Smooth muscle cell (in vitro differentiated cells): ENCODE measurements around the gene RUNDC3A. TPM values are rescaled to one million over a fixed set of nuclear protein-coding genes. Genes with fewer than 3 reads are reported as not detected.

Experiments
- DNase-seq: peaks from one replicate; lab custom pipeline; 2025; ENCODE audit not compliant: unreplicated experiment; lab: John Stamatoyannopoulos, UW
- H2AFZ ChIP-seq: fragments of 200-600 bp; sonication (generic); 2 replicates; pipeline ENCODE4 v1.6.0; 2016; ENCODE audit warnings: antibody characterized with exemption, low read depth, mild to moderate bottlenecking
- H3F3A ChIP-seq: fragments of 200-600 bp; sonication (generic); 2 replicates; pipeline ENCODE4 v1.6.0; 2017; ENCODE audit warnings: antibody characterized with exemption, low read depth
- H3K27ac ChIP-seq: fragments of 200-600 bp; sonication (generic); 2 replicates; pipeline ENCODE4 v1.5.1; 2016; ENCODE audit warnings: low read depth, mild to moderate bottlenecking
- H3K27me3 ChIP-seq: fragments of 200-600 bp; sonication (generic); 2 replicates; pipeline ENCODE4 v1.6.1; 2016; ENCODE audit warnings: low read depth, mild to moderate bottlenecking
- H3K36me3 ChIP-seq: fragments of 200-600 bp; sonication (generic); 2 replicates; pipeline ENCODE4 v1.5.1; 2016; ENCODE audit warnings: low read depth
- H3K4me1 ChIP-seq: fragments of 200-600 bp; sonication (generic); 2 replicates; pipeline ENCODE4 v1.5.1; 2016; ENCODE audit warnings: low read depth
- H3K4me2 ChIP-seq: fragments of 200-600 bp; sonication (generic); 2 replicates; pipeline ENCODE4 v1.6.0; 2016; ENCODE audit warnings: mild to moderate bottlenecking
- H3K4me3 ChIP-seq: fragments of 200-600 bp; sonication (generic); 2 replicates; pipeline ENCODE4 v1.5.1; 2016; ENCODE audit warnings: mild to moderate bottlenecking
- H3K79me2 ChIP-seq: fragments of 200-600 bp; sonication (generic); 2 replicates; pipeline ENCODE4 v1.6.0; 2016; ENCODE audit warnings: low read depth, mild to moderate bottlenecking
- H3K9ac ChIP-seq: fragments of 200-600 bp; sonication (generic); 2 replicates; pipeline ENCODE4 v1.6.0; 2016; ENCODE audit warnings: low read depth
- H3K9me3 ChIP-seq: fragments of 200-600 bp; sonication (generic); replicated peaks from 2 replicates; pipeline ENCODE4 v1.5.1; 2016; ENCODE audit warnings: low read depth
- H4K20me1 ChIP-seq: fragments of 200-600 bp; sonication (generic); 2 replicates; pipeline ENCODE4 v1.6.0; 2016; ENCODE audit warnings: low read depth
- WGBS: methylation state at CpG from one replicate; pipeline ENCODE4 v1.1.7; 2016; ENCODE audit warnings: low lambda C conversion rate; 5-methylcytosine and 5-hydroxymethylcytosine counted together
- polyA plus RNA-seq: library from polyadenylated mRNA; unstranded; fragments of >200 nt; fragmentation: Nextera tagmentation; extraction: Ambion mirVana; gene quantifications from 2 replicates; pipeline ENCODE4 v1.2.1, GENCODE V29; 2016
- total RNA-seq: library from RNA; depleted of rRNA; stranded (reverse); fragments of >200 nt; gene quantifications from 2 replicates; pipeline ENCODE4 v1.2.3, GENCODE V29; 2014
- TF ChIP-seq, protein P1 (sequence below): fragments of 200-600 bp; sonication (generic); IDR thresholded peaks from 2 replicates; pipeline ENCODE4 v1.5.1; 2017; ENCODE audit warnings: borderline replicate concordance, mild to moderate bottlenecking, antibody characterized with exemption; ENCODE audit not compliant: insufficient read depth, poor library complexity, severe bottlenecking

Gene RUNDC3A
- total and polyA plus RNA-seq, 2 experiments from 2014 or later: 0.21 to 0.36 TPM

DNA sequence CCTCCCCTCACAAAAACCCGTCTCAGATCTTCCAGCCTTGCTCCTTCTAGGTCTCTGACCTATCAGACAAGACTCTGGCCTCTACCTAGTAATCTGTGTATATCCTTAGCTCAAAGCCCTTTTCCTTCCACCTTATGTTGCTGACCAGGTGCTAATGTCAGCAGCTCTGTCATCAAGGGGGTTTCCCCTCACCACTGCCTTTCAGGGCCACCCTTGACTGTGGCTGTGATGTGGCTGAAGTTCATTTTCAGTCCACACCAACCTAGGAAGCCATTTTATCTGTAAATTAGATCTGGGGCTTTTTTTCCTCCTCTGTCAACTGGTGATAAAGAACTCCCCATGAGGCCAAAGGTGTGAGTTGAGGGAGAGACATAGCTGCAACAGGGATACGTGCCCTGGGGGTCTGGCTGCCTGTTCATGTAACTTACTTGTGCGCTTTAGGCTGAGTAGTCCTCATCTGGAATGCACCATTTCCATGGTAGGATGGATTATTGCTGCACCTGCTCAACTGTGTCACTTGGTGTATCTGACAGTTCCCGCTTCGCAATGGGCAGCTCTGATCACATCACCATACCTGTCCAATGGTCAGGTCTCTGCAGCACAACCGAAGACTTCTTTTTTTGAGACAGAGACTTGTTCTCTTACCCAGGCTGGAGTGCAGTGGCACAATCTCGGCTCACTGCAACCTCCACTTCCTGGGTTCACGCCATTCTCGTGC, 14.7 kb upstream of the RUNDC3A start:
- no peaks in the 10 kb centered on the region for H3K27me3 ChIP-seq
- H3K4me1 ChIP-seq: no peaks in the 10 kb centered on the region
- H3K4me3 ChIP-seq: no peak overlapping the region
- no peak overlapping the region for H2AFZ ChIP-seq
- H3K9me3 ChIP-seq: no peaks in the 10 kb centered on the region
- no peaks in the 10 kb centered on the region for H4K20me1 ChIP-seq
- TF ChIP-seq, protein P1, sequence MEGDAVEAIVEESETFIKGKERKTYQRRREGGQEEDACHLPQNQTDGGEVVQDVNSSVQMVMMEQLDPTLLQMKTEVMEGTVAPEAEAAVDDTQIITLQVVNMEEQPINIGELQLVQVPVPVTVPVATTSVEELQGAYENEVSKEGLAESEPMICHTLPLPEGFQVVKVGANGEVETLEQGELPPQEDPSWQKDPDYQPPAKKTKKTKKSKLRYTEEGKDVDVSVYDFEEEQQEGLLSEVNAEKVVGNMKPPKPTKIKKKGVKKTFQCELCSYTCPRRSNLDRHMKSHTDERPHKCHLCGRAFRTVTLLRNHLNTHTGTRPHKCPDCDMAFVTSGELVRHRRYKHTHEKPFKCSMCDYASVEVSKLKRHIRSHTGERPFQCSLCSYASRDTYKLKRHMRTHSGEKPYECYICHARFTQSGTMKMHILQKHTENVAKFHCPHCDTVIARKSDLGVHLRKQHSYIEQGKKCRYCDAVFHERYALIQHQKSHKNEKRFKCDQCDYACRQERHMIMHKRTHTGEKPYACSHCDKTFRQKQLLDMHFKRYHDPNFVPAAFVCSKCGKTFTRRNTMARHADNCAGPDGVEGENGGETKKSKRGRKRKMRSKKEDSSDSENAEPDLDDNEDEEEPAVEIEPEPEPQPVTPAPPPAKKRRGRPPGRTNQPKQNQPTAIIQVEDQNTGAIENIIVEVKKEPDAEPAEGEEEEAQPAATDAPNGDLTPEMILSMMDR: no peak
- H3F3A ChIP-seq: no peaks in the 10 kb centered on the region
- DNase-seq: no peak
- H3K9ac ChIP-seq: no peak overlapping the region
- H3K79me2 ChIP-seq: no peaks in the 10 kb centered on the region
- WGBS: 93% methylated on average over 9 of the region's 9 CpGs
- no peaks in the 10 kb centered on the region for H3K36me3 ChIP-seq
- H3K27ac ChIP-seq: no peak overlapping the region
- H3K4me2 ChIP-seq: no peak overlapping the region

DNA sequence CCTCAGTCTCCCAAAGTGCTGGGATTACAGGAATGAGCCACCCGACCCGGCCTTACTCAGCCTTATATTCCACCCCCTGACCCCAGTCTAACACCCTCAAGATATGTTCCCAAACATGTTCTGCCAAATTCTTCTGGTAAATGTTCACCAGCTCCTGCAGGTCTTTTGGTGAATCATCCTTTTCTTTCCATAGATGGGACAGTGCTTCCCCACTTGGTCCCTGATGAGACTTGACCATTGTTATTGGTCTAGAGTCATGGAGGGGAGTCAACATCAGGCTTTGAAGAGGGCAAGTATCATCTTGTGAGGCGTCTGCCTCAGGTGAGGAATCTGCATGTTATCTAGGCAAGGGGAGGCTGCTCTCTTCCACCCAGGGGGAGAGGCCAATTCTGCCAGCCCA, 10.4 kb upstream of the RUNDC3A start:
- no peak overlapping the region for H2AFZ ChIP-seq
- H3K79me2 ChIP-seq: no peaks in the 10 kb centered on the region
- no peaks in the 10 kb centered on the region for H3K27me3 ChIP-seq
- H3K4me2 ChIP-seq: no peak overlapping the region
- TF ChIP-seq, protein P1: no peak
- no peak for DNase-seq
- no peak overlapping the region for H3K27ac ChIP-seq
- no peaks in the 10 kb centered on the region for H3K9me3 ChIP-seq
- no peaks in the 10 kb centered on the region for H4K20me1 ChIP-seq
- H3K4me1 ChIP-seq: no peaks in the 10 kb centered on the region
- 88% methylated on average over 3 of the region's 3 CpGs for WGBS
- H3F3A ChIP-seq: no peaks in the 10 kb centered on the region
- H3K4me3 ChIP-seq: no peak overlapping the region
- no peaks in the 10 kb centered on the region for H3K36me3 ChIP-seq
- no peak overlapping the region for H3K9ac ChIP-seq

DNA sequence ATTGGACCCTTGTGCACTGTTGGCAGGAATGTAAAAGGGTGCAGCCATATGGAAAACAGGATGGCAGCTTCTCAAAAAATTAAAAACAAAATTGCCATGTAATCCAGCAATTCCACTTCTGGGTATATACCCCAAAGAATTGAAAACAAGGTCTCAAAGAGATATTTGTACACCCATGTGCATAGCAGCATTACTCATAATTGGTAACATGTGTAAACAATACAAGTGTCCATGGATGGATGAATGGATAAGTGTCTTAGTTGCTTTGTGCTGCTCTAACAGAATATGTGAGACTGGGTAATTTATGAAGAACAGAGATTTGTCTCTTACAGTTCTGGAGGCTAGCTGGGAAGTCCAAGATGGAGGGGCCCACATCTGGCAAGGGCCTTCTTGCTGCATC, 3.8 kb upstream of the RUNDC3A start:
- Histone ChIP-seq H3K4me1 (peaks cover 11% of the 10 kb centered on the region), H2AFZ (no peak overlapping the region), H3K4me3 (no peak overlapping the region), H3K4me2 (no peak overlapping the region), H3K79me2 (no peaks in the 10 kb centered on the region), H4K20me1 (no peaks in the 10 kb centered on the region), H3K27ac (no peak overlapping the region), H3K9ac (no peak overlapping the region), H3K9me3 (no peaks in the 10 kb centered on the region), H3F3A (no peaks in the 10 kb centered on the region), H3K27me3 (no peaks in the 10 kb centered on the region), H3K36me3 (no peaks in the 10 kb centered on the region)
- no peak for DNase-seq
- TF ChIP-seq, protein P1: no peak
